GM12865 (cell line): Measurements from ENCODE around the gene TMEM26.

Experiments used
- DNase-seq: peaks from one replicate; pipeline ENCODE4 v3.0.0; 2010; ENCODE audit warnings: low read depth
- H3K4me3 ChIP-seq: 2 replicates; pipeline ENCODE4 v1.5.1; 2011; ENCODE audit warnings: mild to moderate bottlenecking, low read depth, low read length, control low read depth
- TF ChIP-seq, protein P1 (sequence below): IDR thresholded peaks from 2 replicates; pipeline ENCODE4 v1.5.1; 2011; ENCODE audit warnings: low read length, control low read depth, low read depth, inconsistent platforms; ENCODE audit not compliant: insufficient read depth; ENCODE audit errors: missing control alignments

The TMEM26 gene

DNA sequence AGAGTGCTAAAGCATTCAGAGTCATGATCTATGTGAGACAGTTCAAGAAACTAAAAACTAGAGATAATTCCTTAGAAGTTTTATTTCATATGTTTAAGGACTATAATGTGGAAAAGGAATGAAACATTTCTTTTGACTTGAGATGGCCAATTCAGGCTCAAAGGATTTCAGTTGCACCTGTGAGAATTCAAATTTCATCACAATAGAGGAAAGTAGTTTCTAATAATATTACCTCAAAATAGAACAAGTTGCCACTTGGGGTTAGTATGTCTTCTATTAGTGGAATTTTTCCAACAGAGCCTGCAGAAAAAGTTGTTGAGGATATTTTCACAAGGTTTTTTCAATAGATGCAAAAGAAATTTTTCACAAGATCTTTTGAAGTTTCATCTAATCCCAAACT lies 37.4 kb downstream of the TMEM26 start:
- DNase-seq: no peak
- TF ChIP-seq, protein P1, sequence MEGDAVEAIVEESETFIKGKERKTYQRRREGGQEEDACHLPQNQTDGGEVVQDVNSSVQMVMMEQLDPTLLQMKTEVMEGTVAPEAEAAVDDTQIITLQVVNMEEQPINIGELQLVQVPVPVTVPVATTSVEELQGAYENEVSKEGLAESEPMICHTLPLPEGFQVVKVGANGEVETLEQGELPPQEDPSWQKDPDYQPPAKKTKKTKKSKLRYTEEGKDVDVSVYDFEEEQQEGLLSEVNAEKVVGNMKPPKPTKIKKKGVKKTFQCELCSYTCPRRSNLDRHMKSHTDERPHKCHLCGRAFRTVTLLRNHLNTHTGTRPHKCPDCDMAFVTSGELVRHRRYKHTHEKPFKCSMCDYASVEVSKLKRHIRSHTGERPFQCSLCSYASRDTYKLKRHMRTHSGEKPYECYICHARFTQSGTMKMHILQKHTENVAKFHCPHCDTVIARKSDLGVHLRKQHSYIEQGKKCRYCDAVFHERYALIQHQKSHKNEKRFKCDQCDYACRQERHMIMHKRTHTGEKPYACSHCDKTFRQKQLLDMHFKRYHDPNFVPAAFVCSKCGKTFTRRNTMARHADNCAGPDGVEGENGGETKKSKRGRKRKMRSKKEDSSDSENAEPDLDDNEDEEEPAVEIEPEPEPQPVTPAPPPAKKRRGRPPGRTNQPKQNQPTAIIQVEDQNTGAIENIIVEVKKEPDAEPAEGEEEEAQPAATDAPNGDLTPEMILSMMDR: no peak

DNA sequence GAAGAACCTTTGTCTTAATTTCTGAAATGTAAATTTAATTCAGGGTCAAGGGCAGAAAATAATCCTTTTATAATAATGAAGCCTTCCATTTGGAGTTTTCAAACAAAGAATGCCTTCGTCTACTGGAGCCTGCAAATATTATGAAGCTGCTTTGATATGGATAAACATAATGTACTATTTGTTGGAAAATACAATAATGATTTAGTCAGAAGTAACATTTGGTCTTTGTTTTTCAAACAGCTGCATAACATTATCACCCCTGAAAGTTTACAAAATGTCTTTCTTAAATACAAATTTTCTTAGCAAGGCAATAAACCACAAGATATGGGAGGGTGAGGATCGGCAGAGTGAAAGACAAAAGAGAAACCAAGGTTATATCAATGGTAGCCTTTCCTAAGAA lies 41.5 kb downstream of the TMEM26 start:
- TF ChIP-seq, protein P1: no peak
- no peak for DNase-seq
- H3K4me3 ChIP-seq: no peak overlapping the region

More for the DNA sequence above, 37.4 kb downstream of the TMEM26 start:
- H3K4me3 ChIP-seq: no peak overlapping the region

DNA sequence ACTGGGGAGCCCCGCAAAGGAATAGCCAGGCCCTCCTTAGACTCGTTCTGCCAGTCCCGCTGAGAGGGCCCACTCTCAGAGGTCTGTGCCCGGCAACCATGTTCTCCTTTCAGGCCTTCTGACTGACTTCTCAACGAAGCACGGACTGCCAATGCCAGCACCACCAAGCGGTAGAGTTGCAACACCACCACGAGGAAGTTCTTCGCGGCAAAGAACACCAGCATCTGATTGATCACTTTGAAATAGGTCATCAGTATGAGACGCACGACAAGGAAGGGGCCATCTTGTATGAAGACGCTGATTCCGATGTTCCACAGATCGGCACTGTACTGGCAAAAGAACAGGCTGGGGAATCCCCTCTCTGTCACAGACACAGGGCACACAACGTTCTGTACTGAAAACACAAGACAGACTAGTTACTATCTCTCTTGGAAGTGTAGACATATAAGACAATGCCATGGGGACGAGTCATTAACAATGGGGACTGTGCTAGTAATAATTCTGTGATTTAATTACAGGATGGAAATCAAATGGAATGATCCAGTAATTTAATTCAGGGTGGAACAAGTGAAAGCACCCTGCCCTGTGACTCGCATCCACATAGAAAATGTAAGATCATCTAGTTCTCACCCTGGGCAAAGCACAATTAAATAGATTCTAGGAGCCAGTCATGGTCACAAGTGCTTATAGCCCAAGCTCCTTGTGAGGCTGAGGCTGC lies 42.7 kb downstream of the TMEM26 start:
- TF ChIP-seq, protein P1: no peak
- peak; percentile 3 for DNase-seq
- H3K4me3 ChIP-seq: no peak overlapping the region

DNA sequence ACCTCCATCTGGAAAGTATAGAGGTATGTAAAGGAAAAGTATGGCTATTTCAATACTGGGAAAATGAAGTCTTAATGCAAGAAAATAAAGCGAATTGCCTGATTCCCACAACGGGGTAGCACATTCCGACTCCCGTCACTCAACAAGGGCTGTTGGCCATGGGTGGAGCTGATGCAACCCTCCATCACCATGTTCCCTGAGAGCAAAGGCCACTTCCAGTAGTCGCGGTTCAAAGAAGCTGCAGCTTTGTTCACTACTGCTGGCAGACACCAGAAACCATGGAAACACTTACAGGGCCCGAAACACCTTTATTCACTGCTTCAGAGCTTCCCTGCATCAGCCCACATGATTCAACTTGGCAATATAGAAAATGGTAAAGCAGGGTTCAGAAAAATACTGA lies 44.0 kb downstream of the TMEM26 start:
- no peak overlapping the region for H3K4me3 ChIP-seq
- no peak for DNase-seq
- TF ChIP-seq, protein P1: no peak

DNA sequence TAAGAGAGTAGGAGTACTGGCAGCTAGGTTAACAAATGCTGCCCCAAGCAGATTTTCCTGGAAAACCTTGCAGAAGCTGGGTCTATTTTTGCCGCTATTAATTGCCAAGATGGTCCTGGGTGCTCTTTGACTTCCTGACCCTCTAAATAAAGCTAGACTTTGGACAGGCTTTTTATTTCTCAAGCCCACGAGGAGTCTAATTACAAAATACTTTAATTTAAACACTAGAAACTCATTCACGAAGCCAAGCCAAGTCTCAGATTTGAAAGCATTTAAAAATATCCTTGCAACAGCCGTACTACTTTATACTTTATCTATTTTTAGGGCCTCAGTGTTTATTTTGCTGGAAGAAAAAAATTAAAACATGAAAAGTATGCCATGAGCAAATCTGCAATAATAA lies 45.1 kb downstream of the TMEM26 start:
- no peak for DNase-seq
- H3K4me3 ChIP-seq: no peak overlapping the region
- TF ChIP-seq, protein P1: no peak

DNA sequence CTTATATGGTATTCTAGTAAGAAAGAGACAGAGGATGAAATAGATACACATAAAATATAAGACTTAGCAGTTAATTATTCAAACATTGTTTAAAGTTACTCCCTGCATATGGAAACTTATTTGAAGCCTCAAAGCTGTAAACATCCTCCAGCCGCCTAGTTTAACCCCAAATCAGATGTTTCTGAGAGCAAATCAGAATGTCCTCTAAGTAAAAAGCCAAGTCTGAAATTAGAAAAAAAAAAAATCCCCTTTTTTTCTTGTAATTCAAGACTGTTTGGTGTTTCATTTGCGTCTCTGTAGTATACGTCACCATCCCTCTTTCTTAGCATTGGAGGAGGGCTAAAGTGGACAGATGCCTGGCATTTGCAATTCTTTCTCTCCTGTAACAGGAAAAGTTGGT lies 46.4 kb downstream of the TMEM26 start:
- no peak for DNase-seq
- TF ChIP-seq, protein P1: no peak
- no peak overlapping the region for H3K4me3 ChIP-seq

DNA sequence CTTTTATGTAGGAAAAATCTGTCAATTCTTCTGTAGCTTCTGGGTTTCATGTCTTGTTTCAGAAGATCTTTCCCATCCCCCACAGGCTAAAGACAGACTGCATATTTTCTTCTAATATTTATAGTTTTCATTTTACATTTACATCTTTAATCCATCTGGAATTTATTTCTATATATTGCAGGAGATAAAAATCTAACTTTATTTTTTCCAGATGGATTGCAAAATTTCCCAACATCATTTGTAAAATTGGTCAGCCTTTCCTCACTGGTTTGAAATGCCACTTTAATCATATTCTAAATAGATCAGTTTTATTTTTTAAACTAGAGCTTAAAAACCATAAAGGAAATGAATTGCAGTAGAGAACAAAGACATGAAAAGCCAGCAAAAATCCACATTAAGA lies 46.9 kb downstream of the TMEM26 start:
- no peak for DNase-seq
- H3K4me3 ChIP-seq: no peak overlapping the region
- TF ChIP-seq, protein P1: no peak
